Measurements from ENCODE around the gene ABLIM2.

Gene ABLIM2

DNA sequence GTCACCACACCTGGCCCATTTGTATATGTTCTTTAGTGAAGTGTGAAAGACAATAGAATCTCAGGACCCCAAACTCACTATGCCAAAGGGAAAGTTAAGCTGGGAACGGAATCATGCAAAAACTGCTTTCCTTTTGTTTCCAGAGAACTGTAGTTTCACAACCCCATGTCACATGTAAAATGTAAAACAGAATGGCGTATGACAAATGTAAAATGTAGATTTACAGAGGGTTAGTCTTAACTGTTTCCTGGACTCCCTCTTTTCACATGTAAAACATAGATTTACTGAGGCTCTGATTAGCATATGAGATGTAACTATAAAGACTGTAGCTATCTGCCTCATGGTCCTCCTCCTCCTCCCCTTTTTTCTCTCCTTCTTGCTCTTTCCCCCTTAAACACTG, 66.3 kb downstream of the ABLIM2 start:
- TF ChIP-seq, protein P1, sequence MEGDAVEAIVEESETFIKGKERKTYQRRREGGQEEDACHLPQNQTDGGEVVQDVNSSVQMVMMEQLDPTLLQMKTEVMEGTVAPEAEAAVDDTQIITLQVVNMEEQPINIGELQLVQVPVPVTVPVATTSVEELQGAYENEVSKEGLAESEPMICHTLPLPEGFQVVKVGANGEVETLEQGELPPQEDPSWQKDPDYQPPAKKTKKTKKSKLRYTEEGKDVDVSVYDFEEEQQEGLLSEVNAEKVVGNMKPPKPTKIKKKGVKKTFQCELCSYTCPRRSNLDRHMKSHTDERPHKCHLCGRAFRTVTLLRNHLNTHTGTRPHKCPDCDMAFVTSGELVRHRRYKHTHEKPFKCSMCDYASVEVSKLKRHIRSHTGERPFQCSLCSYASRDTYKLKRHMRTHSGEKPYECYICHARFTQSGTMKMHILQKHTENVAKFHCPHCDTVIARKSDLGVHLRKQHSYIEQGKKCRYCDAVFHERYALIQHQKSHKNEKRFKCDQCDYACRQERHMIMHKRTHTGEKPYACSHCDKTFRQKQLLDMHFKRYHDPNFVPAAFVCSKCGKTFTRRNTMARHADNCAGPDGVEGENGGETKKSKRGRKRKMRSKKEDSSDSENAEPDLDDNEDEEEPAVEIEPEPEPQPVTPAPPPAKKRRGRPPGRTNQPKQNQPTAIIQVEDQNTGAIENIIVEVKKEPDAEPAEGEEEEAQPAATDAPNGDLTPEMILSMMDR (IDR thresholded peaks at IDR 0.05; ENCODE audit: low read depth, low read length), result no peak
- no peak for DNase-seq (ENCODE audit: extremely low read depth, low read depth)

GRCh38 chr4:8090744-8091301, 67.8 kb downstream of the ABLIM2 start:
- TF ChIP-seq, protein P1 (IDR thresholded peaks at IDR 0.05; ENCODE audit: low read depth, low read length), result no peak
- DNase-seq (ENCODE audit: extremely low read depth, low read depth), result no peak

GRCh38 chr4:8090312-8090711, 68.3 kb downstream of the ABLIM2 start:
- TF ChIP-seq, protein P1 (IDR thresholded peaks at IDR 0.05; ENCODE audit: low read depth, low read length), result no peak
- DNase-seq (ENCODE audit: extremely low read depth, low read depth), result no peak

- TF ChIP-seq, protein P1 (IDR thresholded peaks at IDR 0.05; ENCODE audit: low read depth, low read length), result no peak
- no peak for DNase-seq (ENCODE audit: extremely low read depth, low read depth)
These were observed 68.8 kb downstream of the ABLIM2 start for GRCh38 chr4:8089862-8090261.

DNA sequence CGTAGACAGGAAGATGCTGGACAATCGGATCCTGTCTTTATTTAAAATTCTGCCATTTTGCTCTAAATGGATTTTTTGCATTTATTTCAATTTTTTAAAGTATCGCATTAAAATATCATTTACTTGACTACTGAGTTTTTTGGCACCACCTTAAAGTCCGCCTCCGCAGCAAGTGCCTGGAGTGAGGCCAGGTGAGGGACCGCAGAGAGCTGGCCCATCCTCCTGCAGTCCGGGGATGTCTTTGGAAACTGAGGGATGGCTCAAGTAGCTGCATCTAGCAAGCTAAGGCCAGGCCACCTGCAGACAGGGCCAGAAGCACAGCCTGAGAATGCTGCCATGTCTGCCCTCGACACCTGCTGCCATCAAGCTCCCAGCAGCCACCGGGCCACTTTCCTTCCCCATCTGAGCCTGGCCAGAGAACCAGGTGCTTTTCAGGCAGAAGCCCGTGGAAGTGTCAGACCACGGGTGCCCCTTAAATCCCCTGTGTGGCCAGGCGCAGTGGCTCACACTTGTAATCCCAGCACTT, 69.6 kb downstream of the ABLIM2 start:
- TF ChIP-seq, protein P1 (IDR thresholded peaks at IDR 0.05; ENCODE audit: low read depth, low read length), result no peak
- DNase-seq (ENCODE audit: extremely low read depth, low read depth), result no peak

DNA sequence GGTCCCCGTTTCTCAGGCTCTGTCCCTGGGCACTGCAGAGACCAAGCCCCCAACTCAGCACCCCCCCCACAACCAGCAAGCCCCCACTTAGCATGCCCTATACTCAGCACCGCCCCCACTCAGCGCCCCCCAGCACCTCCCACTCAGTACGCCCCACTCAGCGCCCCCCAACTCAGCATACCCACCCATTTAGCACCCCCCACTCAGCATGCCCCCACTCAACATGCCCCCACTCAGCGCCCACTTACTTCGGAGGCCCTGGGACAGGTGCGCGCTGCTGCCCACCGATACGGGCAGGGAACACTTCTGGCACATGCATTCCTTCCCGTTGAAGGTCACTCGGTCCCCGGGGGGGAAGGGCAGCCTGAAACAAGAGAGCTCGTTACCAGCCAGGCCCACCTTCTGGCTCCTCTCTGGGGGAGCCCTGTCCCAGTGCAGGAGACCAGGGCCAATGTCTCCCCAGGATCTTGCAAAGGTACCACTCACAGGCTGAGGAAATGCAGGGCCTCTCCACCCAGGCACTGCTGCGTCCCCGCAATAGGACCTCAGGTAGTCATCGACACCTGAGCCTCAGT, 70.6 kb downstream of the ABLIM2 start:
- no peak for DNase-seq (ENCODE audit: extremely low read depth, low read depth)
- TF ChIP-seq, protein P1 (IDR thresholded peaks at IDR 0.05; ENCODE audit: low read depth, low read length), result no peak

GRCh38 chr4:8086783-8087445, 71.7 kb downstream of the ABLIM2 start:
- TF ChIP-seq, protein P1 (IDR thresholded peaks at IDR 0.05; ENCODE audit: low read depth, low read length), result no peak
- no peak for DNase-seq (ENCODE audit: extremely low read depth, low read depth)

Measured in AG09319 (cell line).